ENCODE data around the gene NMUR2.

Gene NMUR2

DNA sequence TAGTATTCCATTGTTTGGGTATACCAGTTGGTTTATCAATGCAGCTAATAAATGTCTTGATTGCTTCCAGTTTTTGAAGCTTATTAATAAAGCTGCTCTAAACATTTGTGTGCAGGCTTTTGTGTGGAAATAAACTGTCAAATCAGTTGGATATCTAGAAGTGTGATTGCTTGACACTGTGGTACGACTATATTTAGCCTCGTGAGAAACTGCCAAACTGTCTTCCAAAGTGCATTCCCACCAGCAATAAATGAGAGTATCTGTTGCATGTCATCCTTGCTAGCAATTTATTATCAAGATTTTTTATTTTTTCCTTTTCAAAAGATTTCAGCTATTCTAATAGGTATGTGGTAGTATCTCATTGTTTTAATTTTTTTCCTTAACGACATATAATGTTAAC is 37.5 kb downstream of the NMUR2 start:
- no peak for DNase-seq

DNA sequence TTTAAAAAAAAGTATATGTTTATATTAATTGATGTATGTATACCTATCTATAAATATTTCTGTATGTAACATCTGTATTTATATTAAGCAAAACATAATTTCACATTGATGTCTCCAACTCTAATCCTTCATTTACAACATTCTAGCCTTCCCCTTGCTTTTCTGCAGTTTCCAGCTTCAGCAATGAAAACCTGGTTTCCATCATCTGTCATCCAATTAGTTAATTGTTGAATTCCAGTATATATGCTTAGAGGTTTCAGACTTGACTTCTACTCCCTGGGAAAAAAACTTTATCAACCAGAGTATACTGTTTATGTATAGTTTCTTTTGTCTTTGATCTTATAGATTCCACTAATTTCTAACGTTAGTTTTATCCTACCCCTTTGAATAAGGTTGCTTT is 38.4 kb downstream of the NMUR2 start:
- DNase-seq = no peak

DNA sequence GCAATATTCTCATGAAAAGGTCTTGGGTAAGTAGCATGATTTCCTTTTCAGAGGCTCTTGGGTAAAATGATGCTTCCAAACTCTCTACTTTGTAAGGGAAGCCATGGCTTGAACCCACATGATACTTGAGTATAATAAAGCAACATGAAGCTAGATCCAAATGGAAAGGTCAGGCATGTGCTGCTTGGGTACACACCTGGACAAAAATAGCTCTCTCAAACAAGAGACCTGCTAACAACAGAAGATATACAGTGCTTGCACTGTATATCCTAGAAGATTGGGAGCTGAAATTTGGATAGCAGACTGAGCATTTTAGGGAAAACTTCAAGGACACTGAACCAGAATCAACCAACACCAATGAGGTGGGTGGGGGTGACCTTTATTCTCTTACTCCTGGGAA is 40.2 kb downstream of the NMUR2 start:
- DNase-seq = no peak

DNA sequence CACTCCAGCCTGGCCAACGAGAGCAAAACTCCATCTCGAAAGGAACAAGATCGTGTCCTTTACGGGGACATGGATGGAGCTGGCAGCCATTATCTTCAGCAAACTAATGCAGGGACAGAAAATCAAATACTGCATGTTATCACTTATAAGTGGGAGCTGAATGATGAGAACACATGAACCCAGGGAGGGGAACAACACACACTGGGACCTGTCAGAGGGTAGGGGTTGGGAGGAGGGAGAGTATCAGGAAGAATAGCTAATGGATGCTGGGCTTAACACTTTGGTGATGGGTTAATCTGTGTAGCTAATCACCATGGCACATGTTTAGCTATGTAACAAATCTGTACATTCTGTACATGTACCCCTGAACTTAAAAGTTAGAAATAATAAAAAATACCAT is 40.9 kb downstream of the NMUR2 start:
- DNase-seq = no peak

DNA sequence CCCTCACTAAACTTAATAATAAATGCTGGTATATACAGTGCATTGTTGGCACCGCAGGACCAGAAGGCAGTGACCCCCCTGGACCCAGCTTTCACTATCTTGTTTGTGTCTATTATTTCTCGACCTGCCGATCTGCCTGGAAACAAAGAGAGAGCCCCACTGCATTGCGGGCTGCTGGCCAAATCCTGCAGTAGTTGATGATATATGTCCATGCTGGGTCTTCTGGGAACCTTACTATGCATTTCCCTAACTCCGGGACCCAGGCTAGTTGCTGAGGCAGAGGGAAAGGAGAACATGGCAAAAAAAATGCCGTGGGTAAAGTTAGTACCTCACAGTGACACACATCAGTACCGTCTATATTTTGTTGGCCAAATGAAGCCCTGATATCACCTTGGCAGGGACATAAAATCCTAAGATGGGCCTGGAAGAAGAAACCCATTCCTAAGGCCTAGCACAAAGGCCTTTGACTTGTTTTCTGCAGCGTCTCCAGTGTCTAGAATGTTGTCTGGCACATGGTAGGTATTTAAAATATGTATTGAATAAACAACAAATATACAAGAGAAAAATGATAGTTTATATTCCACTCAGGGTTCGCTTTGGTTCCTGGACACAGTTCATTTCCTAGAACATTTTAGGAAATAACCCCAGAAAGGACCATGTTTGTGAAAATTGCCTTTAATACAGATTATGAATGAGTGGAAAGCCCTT is 46.1 kb downstream of the NMUR2 start:
- no peak for DNase-seq

DNA sequence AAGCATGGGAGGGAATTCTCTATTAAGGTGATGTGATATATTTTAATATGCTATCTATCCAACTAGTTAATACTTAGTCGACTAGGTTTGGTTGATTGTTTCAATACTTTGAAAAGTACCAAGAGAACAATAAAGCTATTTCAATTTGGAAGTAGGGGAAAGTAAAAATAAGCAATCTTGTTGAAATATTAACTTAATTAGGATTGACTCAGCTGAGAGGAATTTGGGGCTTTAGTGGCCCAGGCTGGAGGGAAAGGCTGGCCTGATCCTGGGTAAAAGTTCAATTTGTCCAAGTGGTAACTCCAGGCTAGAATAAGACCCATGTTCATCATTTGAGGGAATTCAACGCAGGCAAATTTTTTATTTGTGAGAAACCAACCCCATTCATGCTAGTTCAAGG is 48.6 kb downstream of the NMUR2 start:
- DNase-seq = no peak

DNA sequence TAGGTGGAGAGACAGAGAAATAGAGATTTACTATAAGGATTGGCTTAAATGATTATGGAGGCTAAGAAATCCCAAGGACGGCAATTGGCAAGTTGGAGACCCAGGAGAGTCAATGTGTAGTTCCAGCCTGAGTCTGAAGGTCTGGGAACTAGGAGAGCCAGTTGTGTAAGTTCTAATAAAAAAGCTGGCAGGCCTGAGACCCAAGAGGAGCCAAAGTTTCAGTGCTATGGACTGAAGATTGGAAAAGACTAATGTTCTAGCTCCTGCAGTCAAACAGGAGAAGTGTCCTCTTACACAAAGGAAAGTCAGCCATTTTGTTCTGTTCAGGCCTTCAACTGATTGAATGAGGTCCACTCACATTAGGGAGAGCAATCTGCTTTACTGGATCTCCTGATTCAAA is 50.0 kb downstream of the NMUR2 start:
- DNase-seq = no peak

DNA sequence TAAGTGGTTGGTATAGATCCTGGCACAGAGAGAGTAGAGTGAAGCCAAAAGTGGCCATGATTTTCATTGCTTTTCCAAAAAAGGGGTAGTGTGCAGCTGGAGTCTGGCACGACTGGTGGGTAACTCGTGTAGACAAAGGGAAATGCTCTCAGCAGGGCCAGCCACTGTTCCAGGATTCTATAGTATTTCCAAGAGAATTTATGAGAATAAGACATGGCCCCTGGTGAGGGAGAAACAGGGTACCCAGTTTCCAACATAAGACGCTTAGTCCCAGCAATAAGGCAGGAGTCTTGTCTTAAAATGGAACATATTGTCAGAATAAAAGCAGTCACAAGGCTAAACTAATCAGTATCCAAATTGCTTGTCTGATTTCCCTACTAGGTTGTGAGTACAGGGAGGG is 52.1 kb downstream of the NMUR2 start:
- DNase-seq = no peak

DNA sequence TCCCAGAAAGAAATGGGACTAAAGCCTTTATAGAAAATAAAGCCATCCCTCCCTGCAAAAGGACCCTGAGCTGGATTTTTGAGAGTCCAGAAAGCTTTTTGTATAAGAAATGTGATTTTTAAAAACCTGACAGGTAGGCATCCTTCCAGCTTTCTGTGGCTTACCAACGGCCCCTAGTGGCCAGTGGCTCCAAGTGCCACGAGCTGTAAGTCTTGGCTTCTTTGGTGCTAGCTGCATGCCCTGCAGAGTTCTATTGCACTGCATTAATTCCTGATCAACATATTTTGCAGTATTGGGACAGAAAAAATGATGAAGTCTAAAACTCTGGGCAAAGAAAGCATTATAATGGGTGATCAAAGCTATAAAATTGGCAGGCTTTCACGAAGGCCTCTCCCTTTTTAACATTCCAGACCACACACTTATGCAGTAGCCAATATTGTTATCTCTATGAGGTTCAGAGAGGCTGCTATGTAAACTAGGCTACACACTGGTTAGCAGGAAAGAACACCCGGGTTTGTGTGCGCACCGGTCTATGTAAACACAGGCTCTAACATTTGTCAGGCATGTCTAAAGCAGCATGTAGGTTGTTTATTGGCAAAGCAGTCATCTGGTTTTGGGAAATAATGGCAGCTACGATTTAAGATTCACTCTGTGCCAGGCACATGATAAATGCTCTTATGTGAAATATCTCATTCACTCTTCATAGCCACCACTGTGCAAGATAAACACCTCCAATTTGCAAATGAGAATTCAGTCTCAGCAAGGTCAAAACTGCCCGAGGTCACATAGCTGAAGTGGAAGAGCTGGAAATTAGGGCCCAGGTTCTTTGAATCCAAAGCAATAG is 55.2 kb downstream of the NMUR2 start:
- DNase-seq = peak in 1 of 2 experiments; percentile 5

Measured in cerebellar nuclear complex (tissue), 1 donor.